H9 (cell line): ENCODE data around the gene PHF20. TPM values are rescaled to one million over a fixed set of nuclear protein-coding genes. Genes with fewer than 3 reads are reported as not detected.
A peak's percentile ranks its signal among the peaks of the same experiment; 100 is the strongest.

ENCODE experiments used
- DNase-seq: peaks from one replicate; pipeline ENCODE4 v3.0.0-alpha.2; 2017
- H2AFZ ChIP-seq: one replicate; pipeline ENCODE4 v1.6.1; 2013; ENCODE audit warnings: mild to moderate bottlenecking, low read length, control low read depth, moderate library complexity
- H2AK5ac ChIP-seq: 2 replicates; pipeline ENCODE4 v1.6.1; 2013; ENCODE audit warnings: low read length, control low read depth, mixed read lengths; ENCODE audit not compliant: insufficient read length
- H2BK120ac ChIP-seq: one replicate; pipeline ENCODE4 v1.6.1; 2013; ENCODE audit warnings: low read depth, mild to moderate bottlenecking, low read length, control low read depth, inconsistent platforms; ENCODE audit not compliant: poor library complexity, severe bottlenecking
- H2BK12ac ChIP-seq: 2 replicates; pipeline ENCODE4 v1.6.1; 2013; ENCODE audit warnings: low read length, control low read depth, mixed read lengths, low read depth; ENCODE audit not compliant: insufficient read length
- H2BK15ac ChIP-seq: 2 replicates; pipeline ENCODE4 v1.6.1; 2013; ENCODE audit warnings: low read depth, low read length, control low read depth
- H2BK20ac ChIP-seq: one replicate; pipeline ENCODE4 v1.6.1; 2013; ENCODE audit warnings: low read depth, mild to moderate bottlenecking, low read length, control low read depth, inconsistent platforms; ENCODE audit not compliant: poor library complexity, severe bottlenecking
- H2BK5ac ChIP-seq: 2 replicates; pipeline ENCODE4 v1.6.1; 2013; ENCODE audit warnings: low read length, control low read depth, mixed read lengths; ENCODE audit not compliant: insufficient read length
- H3K14ac ChIP-seq: 2 replicates; pipeline ENCODE4 v1.6.1; 2013; ENCODE audit warnings: low read length, control low read depth; ENCODE audit not compliant: insufficient read depth
- H3K18ac ChIP-seq: 2 replicates; pipeline ENCODE4 v1.6.1; 2013; ENCODE audit warnings: low read depth, mild to moderate bottlenecking, mixed read lengths, low read length, control low read depth; ENCODE audit not compliant: insufficient read length
- H3K23ac ChIP-seq: 2 replicates; pipeline ENCODE4 v1.6.1; 2013; ENCODE audit warnings: low read length, control low read depth, mixed read lengths, low read depth; ENCODE audit not compliant: insufficient read length
- H3K23me2 ChIP-seq: 2 replicates; pipeline ENCODE4 v1.6.1; 2013; ENCODE audit warnings: low read depth, mild to moderate bottlenecking, mixed read lengths, low read length, control low read depth; ENCODE audit not compliant: insufficient read length, poor library complexity, severe bottlenecking
- H3K27ac ChIP-seq: 2 replicates; pipeline ENCODE4 v1.5.1; 2013; ENCODE audit warnings: low read length, control low read depth, mixed read lengths, low read depth; ENCODE audit not compliant: insufficient read length
- H3K27me3 ChIP-seq: 2 replicates; pipeline ENCODE4 v1.6.1; 2013; ENCODE audit warnings: low read length, control low read depth, inconsistent platforms; ENCODE audit not compliant: insufficient read depth
- H3K4ac ChIP-seq: 2 replicates; pipeline ENCODE4 v1.6.1; 2013; ENCODE audit warnings: low read depth, mild to moderate bottlenecking, control low read depth, inconsistent platforms, low read length, moderate library complexity
- H3K4me1 ChIP-seq: 2 replicates; pipeline ENCODE4 v1.6.1; 2013; ENCODE audit warnings: low read length, control low read depth, inconsistent platforms; ENCODE audit not compliant: insufficient read depth
- H3K4me2 ChIP-seq: 2 replicates; pipeline ENCODE4 v1.6.1; 2013; ENCODE audit warnings: low read length, control low read depth, mixed read lengths; ENCODE audit not compliant: insufficient read length, insufficient read depth
- H3K56ac ChIP-seq: 2 replicates; pipeline ENCODE4 v1.6.1; 2013; ENCODE audit warnings: low read depth, mild to moderate bottlenecking, mixed read lengths, low read length, control low read depth; ENCODE audit not compliant: insufficient read length
- H3K79me1 ChIP-seq: 2 replicates; pipeline ENCODE4 v1.6.1; 2013; ENCODE audit warnings: low read depth, mild to moderate bottlenecking, moderate library complexity, low read length, control low read depth, inconsistent platforms; ENCODE audit not compliant: insufficient read depth, poor library complexity, severe bottlenecking
- H3K79me2 ChIP-seq: 2 replicates; pipeline ENCODE4 v1.6.1; 2013; ENCODE audit warnings: low read length, control low read depth, inconsistent platforms; ENCODE audit not compliant: insufficient read depth
- H3K9ac ChIP-seq: 2 replicates; pipeline ENCODE4 v1.6.1; 2013; ENCODE audit warnings: low read length, control low read depth, mixed read lengths; ENCODE audit not compliant: insufficient read length; ENCODE audit errors: extremely low read depth
- H3K9me3 ChIP-seq: one replicate; pipeline ENCODE4 v1.6.1; 2013; ENCODE audit warnings: low read depth, low read length, inconsistent platforms; ENCODE audit not compliant: control insufficient read depth
- H3T11ph ChIP-seq: one replicate; pipeline ENCODE4 v1.6.1; 2013; ENCODE audit warnings: mild to moderate bottlenecking, low read length, control low read depth, inconsistent platforms
- H4K20me1 ChIP-seq: one replicate; pipeline ENCODE4 v1.6.1; 2013; ENCODE audit not compliant: control insufficient read depth, insufficient read length, insufficient read depth
- H4K5ac ChIP-seq: 2 replicates; pipeline ENCODE4 v1.6.1; 2013; ENCODE audit warnings: low read depth, mild to moderate bottlenecking, mixed read lengths, low read length, control low read depth; ENCODE audit not compliant: insufficient read length
- H4K8ac ChIP-seq: replicated peaks from 2 replicates; pipeline ENCODE4 v1.6.1; 2013; ENCODE audit warnings: low read length, control low read depth, mixed read lengths, low read depth; ENCODE audit not compliant: insufficient read length
- H4K91ac ChIP-seq: 2 replicates; pipeline ENCODE4 v1.6.1; 2013; ENCODE audit warnings: low read depth, mild to moderate bottlenecking, moderate library complexity, mixed read lengths, low read length, control low read depth; ENCODE audit not compliant: insufficient read length
- H3K27ac Mint-ChIP-seq, 3 experiments: 2 replicates in 2 of 3; 3 replicates in 1 of 3; pipeline ENCODE4 v1.8.0; 2020 to 2021; ENCODE audit warnings: mixed read lengths in 3 of 3, mild to moderate bottlenecking in 1 of 3, moderate library complexity in 1 of 3
- H3K27me3 Mint-ChIP-seq: 2 replicates; pipeline ENCODE4 v1.8.0; 2021; ENCODE audit warnings: low read depth, mild to moderate bottlenecking, moderate library complexity, mixed read lengths
- H3K36me3 Mint-ChIP-seq, 3 experiments: 2 replicates in 2 of 3; 3 replicates in 1 of 3; pipeline ENCODE4 v1.8.0; 2020 to 2021; ENCODE audit warnings: low read depth in 3 of 3, mixed read lengths in 3 of 3; ENCODE audit not compliant: insufficient read depth in 1 of 3
- H3K4me1 Mint-ChIP-seq, 2 experiments: 2 replicates each; pipeline ENCODE4 v1.8.0; 2020; ENCODE audit warnings: mixed read lengths in 2 of 2
- H3K4me3 Mint-ChIP-seq, 2 experiments: 2 replicates in 1 of 2; 3 replicates in 1 of 2; pipeline ENCODE4 v1.8.0; 2020 to 2021; ENCODE audit warnings: mild to moderate bottlenecking in 2 of 2, mixed read lengths in 2 of 2, moderate library complexity in 1 of 2
- H3K9me3 Mint-ChIP-seq, 2 experiments: 2 replicates in 1 of 2; 3 replicates in 1 of 2; pipeline ENCODE4 v1.8.0; 2020; ENCODE audit warnings: mild to moderate bottlenecking in 2 of 2, mixed read lengths in 2 of 2, moderate library complexity in 1 of 2
- CTCF ChIP-seq: fragments of 200-600 bp; sonication (generic); conservative IDR thresholded peaks from 3 replicates; pipeline ENCODE4 v1.8.0; 2021; ENCODE audit warnings: antibody characterized with exemption, mild to moderate bottlenecking
- total RNA-seq: library from RNA; stranded (reverse); gene quantifications from 2 replicates; pipeline ENCODE4 v1.2.1, GENCODE V29; 2021

The PHF20 gene
- total RNA-seq, 1 experiment from 2014 or later: 50.3 TPM

GRCh38 chr20:35908007-35908406, 136.2 kb downstream of the PHF20 start:
- no peak overlapping the region for H2AFZ ChIP-seq
- no peaks in the 10 kb centered on the region for H3K27me3 ChIP-seq
- H3K4ac ChIP-seq: no peak overlapping the region
- no peaks in the 10 kb centered on the region for H3K27me3 Mint-ChIP-seq
- no peak overlapping the region for H2BK15ac ChIP-seq
- peaks cover 20 to 34% of the 10 kb centered on the region in 2 experiments for H3K4me1 Mint-ChIP-seq
- H3K79me1 ChIP-seq: no peaks in the 10 kb centered on the region
- H2AK5ac ChIP-seq: no peak overlapping the region
- no peak overlapping the region for H2BK5ac ChIP-seq
- H3K4me1 ChIP-seq: peaks cover 11% of the 10 kb centered on the region
- peak overlapping the region; percentile 35 for H3K27ac ChIP-seq
- H4K91ac ChIP-seq: no peak overlapping the region
- H2BK12ac ChIP-seq: no peak overlapping the region
- DNase-seq: peak; percentile 68
- no peak overlapping the region for H3T11ph ChIP-seq
- no peaks in the 10 kb centered on the region for H3K23me2 ChIP-seq
- no peak overlapping the region for H2BK120ac ChIP-seq
- peaks cover 16 to 49% (median 47%) of the 10 kb centered on the region in 3 experiments for H3K36me3 Mint-ChIP-seq
- H3K18ac ChIP-seq: no peak overlapping the region
- H3K9me3 Mint-ChIP-seq: no peaks in the 10 kb centered on the region
- H2BK20ac ChIP-seq: no peak overlapping the region
- H3K14ac ChIP-seq: no peak overlapping the region
- no peak overlapping the region for H3K4me3 Mint-ChIP-seq
- H3K79me2 ChIP-seq: no peaks in the 10 kb centered on the region
- no peak overlapping the region for H3K23ac ChIP-seq
- no peaks in the 10 kb centered on the region for H3K9me3 ChIP-seq
- no peak overlapping the region for H3K4me2 ChIP-seq
- no peak overlapping the region for H4K5ac ChIP-seq
- no peak overlapping the region for H3K56ac ChIP-seq
- H3K9ac ChIP-seq: no peak overlapping the region
- no peak overlapping the region for H4K8ac ChIP-seq
- TF ChIP-seq CTCF: no peak
- H4K20me1 ChIP-seq: no peaks in the 10 kb centered on the region
- H3K27ac Mint-ChIP-seq: peak overlapping the region; percentile 10 to 96 (median 46); a peak in 6 of 7 replicates
